ENCODE data around the gene CCDC88B. TPM values are rescaled to one million over a fixed set of nuclear protein-coding genes. Genes with fewer than 3 reads are reported as not detected.

The CCDC88B gene
- total RNA-seq, 1 experiment from 2014 or later: 17.1 TPM

DNA sequence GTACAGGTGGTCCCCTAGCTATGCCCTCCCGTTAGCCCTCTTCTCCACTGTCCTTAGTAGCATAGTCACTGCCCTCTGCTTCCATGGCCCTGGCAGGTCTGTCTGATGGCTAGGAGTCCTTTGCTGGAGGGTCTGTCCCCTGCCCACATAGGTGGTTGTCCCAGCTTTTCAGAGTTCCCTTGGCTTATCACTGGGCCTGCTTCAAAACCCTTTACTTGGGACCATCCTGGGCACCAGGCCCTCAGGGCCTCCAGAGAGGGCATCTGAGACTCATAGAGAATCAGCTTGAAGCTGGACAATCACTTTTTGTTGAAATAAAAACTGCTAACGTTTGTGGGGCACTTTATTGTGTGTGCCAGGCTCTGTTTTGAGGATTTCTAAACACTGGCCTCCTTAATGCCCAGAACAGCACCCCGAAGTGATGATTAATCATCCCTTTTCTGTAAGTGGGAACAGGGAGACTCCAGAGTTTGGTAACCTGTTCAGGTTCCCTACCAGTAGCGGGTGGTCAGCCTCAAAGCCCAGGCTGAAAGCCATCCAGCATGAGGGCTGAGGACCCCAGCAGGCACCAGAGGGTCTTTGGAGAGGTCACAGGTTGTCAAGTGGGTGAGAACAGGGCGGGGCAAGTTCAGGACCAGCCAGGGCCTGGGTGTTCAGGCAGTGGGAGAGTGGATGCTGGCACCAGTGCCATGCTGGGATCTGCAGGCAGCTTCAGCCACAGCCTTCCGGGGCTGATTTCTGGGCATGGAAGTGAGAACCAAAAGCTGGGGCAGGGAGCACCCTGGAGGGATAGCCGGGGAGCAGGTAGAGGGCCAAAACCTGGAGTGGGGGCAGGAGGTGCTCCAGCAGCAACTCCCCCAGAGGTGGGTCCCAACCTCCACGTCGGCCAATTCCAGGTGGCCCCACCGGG lies 49.4 kb upstream of the CCDC88B start:
- ATAC-seq (peak; percentile 30), DNase-seq (ENCODE audit: low read depth, low spot score) (no peak)
- in situ Hi-C loops (cut with HindIII; ENCODE audit: low pct_unique_long_range_greater_than_20kb, low sequenced_read_pairs): no loop called here
- H3K4me3 ChIP-seq (ENCODE audit: low read depth in 2 of 2, low read length in 2 of 2): peak overlapping the region in 1 of 2 experiments; percentile 35; a peak in 3 of 4 replicates
- ChIA-PET POLR2A (interaction anchor here (0.6 kb wide), 1 partner anchor 38 kb away, joined by 4 read pairs; no protein-coding TSS in a partner anchor), CTCF (interaction anchor here (1.4 to 1.7 kb wide), 2 partner anchors 10 to 14 kb away, joined by 8 to 12 read pairs; partner anchors contain the start of gene CATSPERZ)
- TF ChIP-seq, protein P1, sequence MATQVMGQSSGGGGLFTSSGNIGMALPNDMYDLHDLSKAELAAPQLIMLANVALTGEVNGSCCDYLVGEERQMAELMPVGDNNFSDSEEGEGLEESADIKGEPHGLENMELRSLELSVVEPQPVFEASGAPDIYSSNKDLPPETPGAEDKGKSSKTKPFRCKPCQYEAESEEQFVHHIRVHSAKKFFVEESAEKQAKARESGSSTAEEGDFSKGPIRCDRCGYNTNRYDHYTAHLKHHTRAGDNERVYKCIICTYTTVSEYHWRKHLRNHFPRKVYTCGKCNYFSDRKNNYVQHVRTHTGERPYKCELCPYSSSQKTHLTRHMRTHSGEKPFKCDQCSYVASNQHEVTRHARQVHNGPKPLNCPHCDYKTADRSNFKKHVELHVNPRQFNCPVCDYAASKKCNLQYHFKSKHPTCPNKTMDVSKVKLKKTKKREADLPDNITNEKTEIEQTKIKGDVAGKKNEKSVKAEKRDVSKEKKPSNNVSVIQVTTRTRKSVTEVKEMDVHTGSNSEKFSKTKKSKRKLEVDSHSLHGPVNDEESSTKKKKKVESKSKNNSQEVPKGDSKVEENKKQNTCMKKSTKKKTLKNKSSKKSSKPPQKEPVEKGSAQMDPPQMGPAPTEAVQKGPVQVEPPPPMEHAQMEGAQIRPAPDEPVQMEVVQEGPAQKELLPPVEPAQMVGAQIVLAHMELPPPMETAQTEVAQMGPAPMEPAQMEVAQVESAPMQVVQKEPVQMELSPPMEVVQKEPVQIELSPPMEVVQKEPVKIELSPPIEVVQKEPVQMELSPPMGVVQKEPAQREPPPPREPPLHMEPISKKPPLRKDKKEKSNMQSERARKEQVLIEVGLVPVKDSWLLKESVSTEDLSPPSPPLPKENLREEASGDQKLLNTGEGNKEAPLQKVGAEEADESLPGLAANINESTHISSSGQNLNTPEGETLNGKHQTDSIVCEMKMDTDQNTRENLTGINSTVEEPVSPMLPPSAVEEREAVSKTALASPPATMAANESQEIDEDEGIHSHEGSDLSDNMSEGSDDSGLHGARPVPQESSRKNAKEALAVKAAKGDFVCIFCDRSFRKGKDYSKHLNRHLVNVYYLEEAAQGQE (IDR thresholded peaks at IDR 0.05; ENCODE audit: insufficient read depth in 1 of 2, low read depth in 2 of 2, low read length in 1 of 2): no peak
- no peak for TF ChIP-seq TCF7L2 (IDR thresholded peaks at IDR 0.05; ENCODE audit: low read depth, low read length)
- TF ChIP-seq, protein P2, sequence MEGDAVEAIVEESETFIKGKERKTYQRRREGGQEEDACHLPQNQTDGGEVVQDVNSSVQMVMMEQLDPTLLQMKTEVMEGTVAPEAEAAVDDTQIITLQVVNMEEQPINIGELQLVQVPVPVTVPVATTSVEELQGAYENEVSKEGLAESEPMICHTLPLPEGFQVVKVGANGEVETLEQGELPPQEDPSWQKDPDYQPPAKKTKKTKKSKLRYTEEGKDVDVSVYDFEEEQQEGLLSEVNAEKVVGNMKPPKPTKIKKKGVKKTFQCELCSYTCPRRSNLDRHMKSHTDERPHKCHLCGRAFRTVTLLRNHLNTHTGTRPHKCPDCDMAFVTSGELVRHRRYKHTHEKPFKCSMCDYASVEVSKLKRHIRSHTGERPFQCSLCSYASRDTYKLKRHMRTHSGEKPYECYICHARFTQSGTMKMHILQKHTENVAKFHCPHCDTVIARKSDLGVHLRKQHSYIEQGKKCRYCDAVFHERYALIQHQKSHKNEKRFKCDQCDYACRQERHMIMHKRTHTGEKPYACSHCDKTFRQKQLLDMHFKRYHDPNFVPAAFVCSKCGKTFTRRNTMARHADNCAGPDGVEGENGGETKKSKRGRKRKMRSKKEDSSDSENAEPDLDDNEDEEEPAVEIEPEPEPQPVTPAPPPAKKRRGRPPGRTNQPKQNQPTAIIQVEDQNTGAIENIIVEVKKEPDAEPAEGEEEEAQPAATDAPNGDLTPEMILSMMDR (IDR thresholded peaks at IDR 0.05): no peak
- TF ChIP-seq POLR2AphosphoS5 (IDR thresholded peaks at IDR 0.05; ENCODE audit: low read depth, low read length): 0 out of 2 replicates have a peak, but pooled peaks have one; percentile 29
- no peak overlapping the region for H3K27ac ChIP-seq (ENCODE audit: low read length)
- H3K27me3 ChIP-seq (ENCODE audit: control insufficient read depth, insufficient read depth, low read length): no peaks in the 10 kb centered on the region; the same call in none of the 2 replicates
- peaks cover 20% of the 10 kb centered on the region for H3K4me1 ChIP-seq (ENCODE audit: control insufficient read depth, insufficient read depth, low read length)
- BruUV-seq (replicated peaks): no TSS peak
- intact Hi-C loops (cut with micrococcal nuclease; ENCODE audit: unreplicated experiment): no loop called here
- no peaks in the 10 kb centered on the region for H3K36me3 ChIP-seq (ENCODE audit: control insufficient read depth, insufficient read depth, low read length)
- H3K9me3 ChIP-seq (ENCODE audit: control insufficient read depth, insufficient read depth, low read depth, low read length): no peaks in the 10 kb centered on the region

DNA sequence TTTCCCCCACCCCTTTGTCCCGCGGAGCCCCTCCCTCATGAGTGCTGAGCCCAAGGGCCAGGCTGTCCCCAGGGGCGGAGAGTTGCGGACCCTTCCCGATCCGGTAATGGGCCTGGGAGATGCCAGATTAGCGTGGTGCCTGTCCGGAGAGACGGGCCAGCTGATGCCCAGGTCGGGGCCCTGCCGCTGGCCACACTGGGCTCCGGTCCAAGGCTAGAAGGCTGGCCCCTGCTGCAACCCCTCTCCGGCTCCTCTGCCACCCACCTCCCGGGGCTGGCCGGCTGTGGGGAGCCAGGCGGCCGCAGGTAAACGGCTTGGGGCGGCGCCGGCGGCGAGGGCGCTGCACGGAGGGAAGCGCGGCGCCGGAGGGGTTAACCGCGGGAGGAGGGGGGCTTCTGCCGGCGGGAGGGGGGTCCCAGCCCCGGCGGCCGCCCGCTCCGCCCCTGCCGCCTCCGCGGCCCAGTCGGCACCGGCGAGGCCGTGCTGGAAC lies 48.7 kb upstream of the CCDC88B start, which contains the start of gene KCNK4:
TSS of gene KCNK4 (plus strand) at position 41 of the 490 bp plus-strand sequence. CDS start 1,717 bp downstream, outside the sequence.
- Histone ChIP-seq H3K9me3 (ENCODE audit: control insufficient read depth, insufficient read depth, low read depth, low read length) (no peaks in the 10 kb centered on the region), H3K4me3 (ENCODE audit: low read depth in 2 of 2, low read length in 2 of 2) (peak within 1 kb of the TSS; percentile 35 to 37), H3K4me1 (ENCODE audit: control insufficient read depth, insufficient read depth, low read length) (peaks cover 17% of the 10 kb centered on the region), H3K36me3 (ENCODE audit: control insufficient read depth, insufficient read depth, low read length) (no peaks in the 10 kb centered on the region), H3K27ac (ENCODE audit: low read length) (no peak within 1 kb of the TSS), H3K27me3 (ENCODE audit: control insufficient read depth, insufficient read depth, low read length) (no peaks in the 10 kb centered on the region; the same call in none of the 2 replicates)
- in situ Hi-C loops (cut with HindIII; ENCODE audit: low pct_unique_long_range_greater_than_20kb, low sequenced_read_pairs) (no loop called here), intact Hi-C loops (cut with micrococcal nuclease; ENCODE audit: unreplicated experiment) (no loop called here)
- no TSS peak for BruUV-seq (replicated peaks)
- ChIA-PET CTCF (interaction anchor here (1.4 kb wide), 1 partner anchor 10 kb away, joined by 12 read pairs; the partner anchor contains the start of gene CATSPERZ), POLR2A (no interaction called here)
- no peak for TF ChIP-seq SIN3A (IDR thresholded peaks at IDR 0.05; ENCODE audit: borderline replicate concordance, insufficient read depth, low read depth, low read length)
- DNase-seq (ENCODE audit: low read depth, low spot score): no peak
- ATAC-seq: peak; percentile 54

Measured in Panc1 (cell line).